SK-N-MC (cell line): Measurements from ENCODE around the gene NTRK1.
A peak's percentile ranks its signal among the peaks of the same experiment; 100 is the strongest.

Experiments used
- DNase-seq: peaks from one replicate; pipeline ENCODE4 v3.0.0-alpha.2; 2011; ENCODE audit warnings: low read depth, low spot score
- H3K27ac ChIP-seq: fragments of 200-600 bp; sonication (generic); 2 replicates; pipeline ENCODE4 v1.5.1; 2016; ENCODE audit warnings: mixed run types
- H3K36me3 ChIP-seq: fragments of 200-600 bp; sonication (generic); 2 replicates; pipeline ENCODE4 v1.6.1; 2017; ENCODE audit warnings: antibody characterized with exemption, low read length, mixed read lengths; ENCODE audit not compliant: insufficient read depth
- H3K4me3 ChIP-seq: fragments of 200-600 bp; sonication (generic); 2 replicates; pipeline ENCODE4 v1.5.1; 2016
- H3K9ac ChIP-seq: fragments of 200-600 bp; sonication (generic); 2 replicates; pipeline ENCODE4 v1.8.0; 2017; ENCODE audit warnings: mixed run types, mixed read lengths; ENCODE audit not compliant: insufficient read length
- H3K9me3 ChIP-seq: fragments of 200-600 bp; sonication (generic); 2 replicates; pipeline ENCODE4 v1.6.1; 2017; ENCODE audit warnings: low read depth, mild to moderate bottlenecking, antibody characterized with exemption, low read length, moderate library complexity, mixed read lengths
- EZH2 ChIP-seq: fragments of 200-600 bp; sonication (generic); IDR thresholded peaks from one replicate; pipeline ENCODE4 v1.6.1; 2017; ENCODE audit warnings: antibody characterized with exemption
- FOXP2 ChIP-seq: optimal IDR thresholded peaks from 2 replicates; pipeline ENCODE3; 2011; ENCODE audit warnings: mild to moderate bottlenecking, moderate library complexity; ENCODE audit not compliant: insufficient read depth; ENCODE audit errors: extremely low read length, control extremely low read depth
- POLR2AphosphoS5 ChIP-seq: IDR thresholded peaks from 2 replicates; pipeline ENCODE4 v1.6.1; 2012; ENCODE audit warnings: mild to moderate bottlenecking, low read depth, low read length, borderline replicate concordance

Gene NTRK1

DNA sequence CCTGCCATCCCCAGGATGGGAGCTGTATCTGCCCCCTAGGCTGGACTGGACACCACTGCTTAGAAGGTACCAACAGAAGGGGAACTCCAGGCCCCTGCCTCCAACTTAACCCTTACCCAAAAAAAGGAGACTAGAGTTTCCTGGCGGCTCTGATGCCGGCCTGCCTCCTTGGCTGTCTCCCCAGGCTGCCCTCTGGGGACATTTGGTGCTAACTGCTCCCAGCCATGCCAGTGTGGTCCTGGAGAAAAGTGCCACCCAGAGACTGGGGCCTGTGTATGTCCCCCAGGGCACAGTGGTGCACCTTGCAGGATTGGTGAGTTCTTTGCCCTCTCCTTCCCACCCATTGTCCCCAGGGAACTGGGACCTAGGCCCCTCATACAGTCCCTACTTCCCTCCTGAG is 51.6 kb downstream of the NTRK1 start:
- DNase-seq: no peak
- Histone ChIP-seq H3K36me3 (no peaks in the 10 kb centered on the region), H3K9ac (no peak overlapping the region), H3K9me3 (no peaks in the 10 kb centered on the region), H3K27ac (no peak overlapping the region), H3K4me3 (no peak overlapping the region)
- TF ChIP-seq POLR2AphosphoS5: no peak
- no peak for TF ChIP-seq EZH2
- no peak for TF ChIP-seq FOXP2

DNA sequence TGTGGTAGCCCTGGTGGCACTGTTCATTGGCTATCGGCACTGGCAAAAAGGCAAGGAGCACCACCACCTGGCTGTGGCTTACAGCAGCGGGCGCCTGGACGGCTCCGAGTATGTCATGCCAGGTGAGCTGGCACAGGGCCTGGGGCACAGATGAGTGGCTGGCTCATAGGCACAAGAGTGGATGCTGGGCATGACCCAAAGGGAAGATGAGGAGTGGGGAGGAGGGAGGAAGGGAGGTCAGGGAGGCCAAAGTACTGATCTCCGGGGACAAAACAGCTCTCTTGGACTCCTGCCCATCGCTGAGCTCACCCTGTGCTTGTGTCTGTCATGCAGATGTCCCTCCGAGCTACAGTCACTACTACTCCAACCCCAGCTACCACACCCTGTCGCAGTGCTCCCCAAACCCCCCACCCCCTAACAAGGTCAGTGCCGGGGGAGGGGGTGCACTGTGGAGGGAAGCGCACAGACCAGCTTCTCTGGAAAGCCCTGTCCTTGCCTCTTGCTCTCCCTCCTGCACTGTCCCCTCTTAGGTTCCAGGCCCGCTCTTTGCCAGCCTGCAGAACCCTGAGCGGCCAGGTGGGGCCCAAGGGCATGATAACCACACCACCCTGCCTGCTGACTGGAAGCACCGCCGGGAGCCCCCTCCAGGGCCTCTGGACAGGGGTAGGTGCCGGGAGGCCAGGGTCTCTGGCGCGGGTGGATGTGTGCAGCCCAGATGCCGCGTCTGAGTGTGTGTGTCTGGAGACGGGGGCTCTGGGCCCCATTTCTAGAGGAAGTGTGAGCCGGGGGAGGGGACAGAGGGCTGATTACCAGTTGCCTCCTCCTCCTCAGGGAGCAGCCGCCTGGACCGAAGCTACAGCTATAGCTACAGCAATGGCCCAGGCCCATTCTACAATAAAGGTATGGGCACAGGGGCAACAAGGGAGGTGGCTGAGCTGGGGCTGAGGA is 52.5 kb downstream of the NTRK1 start:
- DNase-seq: no peak
- no peak overlapping the region for H3K27ac ChIP-seq
- H3K4me3 ChIP-seq: no peak overlapping the region
- no peaks in the 10 kb centered on the region for H3K9me3 ChIP-seq
- no peak for TF ChIP-seq FOXP2
- TF ChIP-seq POLR2AphosphoS5: no peak
- no peak for TF ChIP-seq EZH2
- no peak overlapping the region for H3K9ac ChIP-seq
- no peaks in the 10 kb centered on the region for H3K36me3 ChIP-seq

DNA sequence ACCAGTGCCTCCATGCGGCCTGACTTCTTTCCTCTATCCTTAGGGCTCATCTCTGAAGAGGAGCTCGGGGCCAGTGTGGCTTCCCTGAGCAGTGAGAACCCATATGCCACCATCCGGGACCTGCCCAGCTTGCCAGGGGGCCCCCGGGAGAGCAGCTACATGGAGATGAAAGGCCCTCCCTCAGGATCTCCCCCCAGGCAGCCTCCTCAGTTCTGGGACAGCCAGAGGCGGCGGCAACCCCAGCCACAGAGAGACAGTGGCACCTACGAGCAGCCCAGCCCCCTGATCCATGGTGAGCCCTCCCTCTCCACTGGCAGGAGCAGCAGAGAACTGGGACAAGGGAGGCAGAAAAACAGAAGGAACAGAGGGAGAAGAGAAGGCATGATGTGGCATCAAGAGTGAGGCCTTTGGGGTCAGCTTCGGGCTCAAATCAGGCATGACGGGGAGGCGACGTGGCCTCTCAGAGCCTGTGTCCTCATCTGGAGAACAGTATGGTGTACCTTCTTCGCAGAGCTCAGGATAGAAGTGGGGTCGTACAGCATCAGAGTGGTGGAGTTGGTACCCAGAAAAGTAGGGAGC is 53.2 kb downstream of the NTRK1 start:
- no peak overlapping the region for H3K27ac ChIP-seq

DNA sequence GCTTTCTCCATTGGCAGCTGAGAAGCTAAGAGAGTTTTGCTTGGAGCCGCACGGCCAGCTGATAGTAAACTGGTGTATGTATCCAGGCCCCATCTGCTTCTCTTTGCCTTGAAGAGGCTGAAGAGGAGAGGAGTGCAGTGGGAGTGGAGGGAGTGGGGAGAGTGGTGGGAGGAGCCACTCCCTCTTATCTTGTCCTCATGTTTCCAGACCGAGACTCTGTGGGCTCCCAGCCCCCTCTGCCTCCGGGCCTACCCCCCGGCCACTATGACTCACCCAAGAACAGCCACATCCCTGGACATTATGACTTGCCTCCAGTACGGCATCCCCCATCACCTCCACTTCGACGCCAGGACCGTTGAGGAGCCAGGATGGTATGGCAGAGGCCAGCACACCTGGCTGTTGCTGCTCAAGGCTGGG is 53.8 kb downstream of the NTRK1 start:
- no peak overlapping the region for H3K4me3 ChIP-seq
- H3K9me3 ChIP-seq: no peaks in the 10 kb centered on the region
- no peak for DNase-seq
- TF ChIP-seq EZH2: no peak
- TF ChIP-seq POLR2AphosphoS5: no peak
- no peak for TF ChIP-seq FOXP2
- H3K27ac ChIP-seq: no peak overlapping the region
- no peak overlapping the region for H3K9ac ChIP-seq
- no peaks in the 10 kb centered on the region for H3K36me3 ChIP-seq

More for the DNA sequence above, 53.2 kb downstream of the NTRK1 start:
- no peaks in the 10 kb centered on the region for H3K9me3 ChIP-seq
- H3K36me3 ChIP-seq: no peaks in the 10 kb centered on the region
- H3K9ac ChIP-seq: no peak overlapping the region
- H3K4me3 ChIP-seq: no peak overlapping the region
- no peak for TF ChIP-seq FOXP2
- no peak for TF ChIP-seq EZH2
- no peak for TF ChIP-seq POLR2AphosphoS5
- no peak for DNase-seq

DNA sequence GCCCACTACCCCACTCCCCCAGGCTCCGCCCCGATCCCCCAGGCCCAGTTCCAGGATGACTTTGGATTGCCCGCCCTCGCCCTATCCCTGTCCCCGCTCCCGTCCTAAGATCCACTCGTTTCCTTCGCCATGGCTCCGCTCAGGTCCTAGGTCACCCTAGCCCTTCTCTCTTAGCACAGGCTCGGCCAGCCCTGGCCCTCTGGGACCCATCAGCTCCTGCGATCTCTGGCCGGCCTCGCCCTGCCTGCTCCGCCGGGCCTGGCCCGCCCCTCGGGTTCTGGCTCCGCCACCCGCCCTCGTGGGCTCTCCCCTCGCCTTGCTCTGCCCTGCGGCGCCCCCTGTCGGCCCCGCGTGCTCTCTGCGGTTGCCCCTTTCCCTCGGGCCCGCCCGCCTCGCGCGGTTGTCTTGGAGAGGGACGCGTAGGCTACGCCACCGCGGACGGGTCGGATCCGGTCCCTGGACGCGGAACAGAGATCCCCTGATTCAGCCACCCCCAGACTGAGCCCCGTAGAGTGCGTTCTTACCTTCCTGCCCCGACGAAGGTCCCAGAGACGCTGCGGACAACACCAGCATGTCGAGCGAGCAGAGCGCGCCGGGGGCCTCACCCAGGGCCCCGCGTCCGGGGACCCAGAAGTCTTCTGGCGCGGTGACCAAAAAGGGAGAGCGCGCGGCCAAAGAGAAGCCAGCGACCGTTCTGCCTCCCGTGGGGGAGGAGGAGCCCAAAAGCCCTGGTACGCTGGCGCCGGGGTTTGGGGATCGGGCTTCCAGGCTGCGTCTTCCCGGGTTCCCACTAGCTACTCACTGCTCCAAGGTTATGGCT is 59.8 kb downstream of the NTRK1 start, which contains the start of gene LRRC71:
LRRC71 (plus strand) TSS at position 400 of the 820 bp plus-strand sequence; CDS start at position 572, 172 bp downstream.
- peak within 1 kb of the TSS; percentile 69 for H3K4me3 ChIP-seq

DNA sequence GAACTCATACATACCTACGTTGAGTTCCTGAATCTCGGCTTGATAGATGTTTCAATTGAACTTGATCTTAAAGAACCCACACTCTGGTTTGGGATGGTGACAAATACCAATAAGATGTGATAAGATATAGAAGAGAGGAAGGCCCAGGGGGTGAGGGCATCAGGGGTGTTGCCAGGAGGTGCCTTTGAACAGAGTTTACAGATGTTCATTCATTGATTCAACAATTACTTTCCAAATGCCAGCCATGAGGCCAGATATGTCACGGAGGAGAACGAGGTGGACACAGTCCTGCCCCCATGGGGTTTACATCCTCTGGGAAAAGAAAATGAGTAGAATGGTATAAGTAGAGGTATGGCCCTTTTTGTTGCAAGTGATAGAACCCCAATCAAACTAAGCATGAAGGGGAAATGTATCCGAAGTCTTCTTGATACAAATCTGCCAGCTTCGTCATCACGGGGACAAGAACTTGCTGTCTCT is 60.4 kb downstream of the NTRK1 start:
- Histone ChIP-seq H3K4me3 (no peak overlapping the region), H3K9ac (no peak overlapping the region), H3K9me3 (no peaks in the 10 kb centered on the region), H3K36me3 (no peaks in the 10 kb centered on the region), H3K27ac (no peak overlapping the region)
- no peak for TF ChIP-seq POLR2AphosphoS5
- no peak for TF ChIP-seq FOXP2
- no peak for TF ChIP-seq EZH2
- DNase-seq: no peak

More for the DNA sequence above, 59.8 kb downstream of the NTRK1 start, which contains the start of gene LRRC71:
- no peak within 1 kb of the TSS for H3K9ac ChIP-seq
- no peaks in the 10 kb centered on the region for H3K9me3 ChIP-seq
- DNase-seq: no peak
- H3K27ac ChIP-seq: no peak within 1 kb of the TSS
- H3K36me3 ChIP-seq: no peaks in the 10 kb centered on the region
- TF ChIP-seq POLR2AphosphoS5 (no peak), FOXP2 (no peak), EZH2 (peak; percentile 72)

- no peak overlapping the region for H3K27ac ChIP-seq
- no peaks in the 10 kb centered on the region for H3K36me3 ChIP-seq
- TF ChIP-seq POLR2AphosphoS5: no peak
- TF ChIP-seq EZH2: no peak
- no peak for TF ChIP-seq FOXP2
- H3K9me3 ChIP-seq: no peaks in the 10 kb centered on the region
- no peak overlapping the region for H3K4me3 ChIP-seq
- no peak overlapping the region for H3K9ac ChIP-seq
- DNase-seq: no peak
Observed at GRCh38 chr1:156922986-156923669, 62.5 kb downstream of the NTRK1 start.
